Hematopoietic multipotent progenitor cell treated with erythropoietin and hydrocortisone succinate and interleukin-3 and kit ligand, for 17 days (in vitro differentiated cells): ENCODE results near the gene SPOCD1.
"Not testable (repeated sequence)": the region's sequence is repeated elsewhere in the genome, so short reads cannot be mapped to it uniquely, and the experiment has no call there.

Source experiments
- DNase-seq: peaks from one replicate; pipeline ENCODE4 v3.0.0-alpha.2; 2015; ENCODE audit warnings: low spot score

Gene SPOCD1

GRCh38 chr1:31828926-31829690, 13.3 kb upstream of the SPOCD1 start:
- no peak for DNase-seq

GRCh38 chr1:31828341-31828740, 12.5 kb upstream of the SPOCD1 start:
- DNase-seq: no peak

DNA sequence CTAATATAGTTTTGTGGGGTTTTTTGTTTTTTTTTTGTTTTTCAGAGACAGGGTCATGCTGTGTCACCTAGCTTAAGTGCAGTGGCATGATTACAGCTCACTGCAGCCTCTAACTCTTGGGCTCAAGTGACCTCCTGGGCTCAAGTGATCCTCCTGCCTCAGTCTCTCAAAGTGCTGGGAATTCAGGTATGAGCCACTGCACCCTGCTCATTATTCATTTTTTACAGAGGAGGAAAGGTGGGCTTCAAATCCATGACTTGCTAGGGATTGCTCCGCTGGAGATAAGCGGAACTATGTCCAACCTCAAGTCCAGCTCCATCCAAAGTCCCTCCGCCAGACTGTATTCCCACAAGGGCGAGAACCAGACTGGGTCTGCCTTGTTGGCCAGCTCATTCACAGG, 8.0 kb upstream of the SPOCD1 start:
- no peak for DNase-seq

GRCh38 chr1:31822766-31823165, 6.9 kb upstream of the SPOCD1 start:
- DNase-seq: no peak

DNA sequence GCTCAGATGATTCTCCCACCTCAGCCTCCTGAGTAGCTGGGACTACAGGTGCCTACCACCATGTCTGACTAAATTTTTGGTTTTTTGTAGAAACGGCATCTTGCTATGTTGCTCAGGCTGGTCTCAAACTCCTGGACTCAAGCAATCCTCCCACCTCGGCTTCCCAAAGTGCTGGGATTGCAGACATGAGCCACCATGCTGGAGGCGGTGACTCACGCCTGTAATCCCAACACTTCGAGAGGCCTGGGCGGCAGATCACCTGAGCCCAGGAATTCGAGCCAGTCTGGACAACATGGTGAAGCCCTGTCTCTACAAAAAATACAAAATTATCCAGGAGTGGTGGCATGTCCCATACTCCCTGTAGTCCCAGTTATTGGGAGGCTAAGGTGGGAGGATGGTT, 4.4 kb upstream of the SPOCD1 start:
- not testable (repeated sequence) for DNase-seq

GRCh38 chr1:31818206-31818605, 2.4 kb upstream of the SPOCD1 start:
- no peak for DNase-seq

DNA sequence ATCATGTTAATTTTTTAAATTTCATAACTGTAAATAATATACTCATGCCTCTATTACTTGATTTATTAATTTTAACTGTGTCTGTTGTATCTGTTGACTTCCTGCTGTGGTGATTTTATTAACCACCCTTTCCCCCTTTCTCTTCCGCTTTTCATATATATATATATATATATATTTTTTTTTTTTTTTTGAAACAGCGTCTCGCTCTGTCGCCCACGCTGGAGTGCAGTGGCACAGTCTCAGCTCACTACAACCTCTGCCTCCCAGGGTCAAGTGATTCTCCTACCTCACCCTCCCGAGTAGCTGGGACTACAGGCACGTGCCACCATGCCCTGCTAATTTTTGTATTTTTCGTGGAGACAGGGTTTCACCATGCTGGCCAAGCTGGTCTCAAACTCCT, 1.1 kb upstream of the SPOCD1 start:
- DNase-seq: not testable (repeated sequence)

GRCh38 chr1:31816501-31816900, 679 bp upstream of the SPOCD1 start:
- DNase-seq: not testable (repeated sequence)

- DNase-seq: no peak
Measured at GRCh38 chr1:31815307-31815645, 546 bp downstream of the SPOCD1 start.

GRCh38 chr1:31814631-31815306, 1.1 kb downstream of the SPOCD1 start:
- DNase-seq: no peak

GRCh38 chr1:31814041-31814511, 1.7 kb downstream of the SPOCD1 start:
- DNase-seq: no peak

- DNase-seq: no peak
Measured at GRCh38 chr1:31812158-31812829, 3.5 kb downstream of the SPOCD1 start.

DNA sequence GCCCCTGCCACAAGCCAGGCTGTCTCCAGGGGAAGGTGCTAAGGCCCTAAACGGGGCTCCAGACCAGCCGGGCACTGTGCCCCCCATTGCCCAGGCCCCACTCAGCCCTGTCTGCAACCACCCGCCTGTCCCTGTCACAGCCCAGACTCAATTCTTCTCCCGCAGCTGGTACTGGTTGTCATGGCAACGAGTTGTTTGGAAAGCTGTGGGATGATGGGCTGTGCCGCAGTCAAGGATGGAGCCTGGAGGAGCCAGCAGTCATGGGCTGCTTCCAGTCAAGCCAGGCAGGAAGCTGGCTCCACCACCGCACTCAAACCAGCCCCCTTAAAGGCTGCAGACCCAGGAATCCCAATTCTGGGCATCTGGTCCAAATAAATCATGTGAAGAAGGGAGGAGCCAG, 4.2 kb downstream of the SPOCD1 start:
- no peak for DNase-seq

GRCh38 chr1:31809698-31810097, 6.1 kb downstream of the SPOCD1 start:
- DNase-seq: no peak

GRCh38 chr1:31807273-31808048, 8.4 kb downstream of the SPOCD1 start:
- DNase-seq: no peak

GRCh38 chr1:31805318-31805717, 10.5 kb downstream of the SPOCD1 start:
- DNase-seq: no peak

- DNase-seq: no peak
Measured at GRCh38 chr1:31804098-31804497, 11.7 kb downstream of the SPOCD1 start.

- DNase-seq: no peak
Measured at GRCh38 chr1:31803610-31804009, 12.2 kb downstream of the SPOCD1 start.

DNA sequence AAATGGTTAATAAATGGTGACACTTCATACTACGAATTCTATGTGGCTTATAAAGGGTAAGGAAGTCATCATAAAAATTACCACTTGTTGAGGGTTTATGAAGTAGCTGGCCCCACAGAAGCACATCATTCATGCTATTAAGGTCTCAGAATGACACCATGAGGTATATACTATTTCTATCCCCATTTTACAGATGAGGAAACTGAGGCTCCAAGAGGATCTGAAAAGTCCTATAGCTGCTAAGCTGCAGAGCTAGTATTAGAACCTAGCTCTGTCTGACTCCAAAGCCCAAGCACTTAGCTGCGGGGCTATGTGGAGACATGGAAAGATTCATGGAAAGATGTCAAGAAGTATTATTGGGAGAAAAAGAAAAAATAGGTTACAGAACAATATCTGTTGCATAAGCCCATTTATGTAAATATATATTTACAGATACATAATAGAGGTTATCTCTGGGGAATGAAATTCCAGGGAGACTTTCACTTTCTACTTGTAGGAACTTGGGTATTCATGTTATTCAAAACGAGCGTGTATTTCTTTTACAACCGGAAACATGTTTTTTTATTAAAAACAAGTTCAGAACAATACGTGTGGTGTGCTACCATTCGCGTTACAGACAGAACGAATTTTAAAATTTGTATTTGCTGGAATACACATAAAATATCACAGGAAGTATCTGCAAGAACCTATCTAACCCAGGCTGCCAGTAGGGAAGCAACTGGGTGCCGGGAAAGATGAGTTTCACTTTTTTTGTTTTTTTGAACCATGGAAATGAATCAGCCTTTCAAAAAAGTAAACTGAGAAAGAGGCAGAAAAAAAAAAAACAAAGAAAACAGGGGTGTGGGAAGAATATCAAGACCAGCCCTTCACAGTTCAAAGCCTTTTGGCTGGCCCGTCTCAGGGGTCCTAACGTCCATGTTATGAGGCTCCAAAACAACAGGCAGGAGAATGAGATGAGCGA, 13.4 kb downstream of the SPOCD1 start:
- no peak for DNase-seq

DNA sequence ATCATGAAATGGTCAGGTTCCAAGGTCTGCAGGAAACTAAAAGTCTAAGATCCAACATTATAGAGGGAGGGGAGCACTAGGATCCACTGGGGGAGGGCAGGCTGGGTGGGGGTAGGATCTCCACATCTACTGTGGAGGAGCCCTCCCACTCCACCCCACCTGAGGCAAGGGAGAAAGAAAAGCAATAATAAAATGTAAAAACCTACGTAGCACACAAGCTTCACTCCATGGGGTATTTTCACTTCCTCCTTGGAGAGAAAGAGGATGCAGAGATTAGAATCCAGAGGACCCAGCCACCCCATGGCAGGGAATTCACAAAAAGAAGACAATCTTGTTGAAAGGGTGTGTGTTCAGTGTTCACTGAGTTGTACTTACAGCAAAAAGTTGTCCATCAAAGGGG, 14.4 kb downstream of the SPOCD1 start:
- DNase-seq: no peak

GRCh38 chr1:31800674-31800967, 15.2 kb downstream of the SPOCD1 start:
- no peak for DNase-seq
